Measurements from ENCODE around the gene SLC25A51.

The SLC25A51 gene

GRCh38 chr9:37939575-37940095, 35.7 kb upstream of the SLC25A51 start (continued):
- TF ChIP-seq ZNF701 (tag by site-specific recombination; IDR thresholded peaks at IDR 0.05): no peak
- TF ChIP-seq ZNF658 (tag by site-specific recombination; IDR thresholded peaks at IDR 0.05): no peak
- no peak for TF ChIP-seq ZNF416 (tag by site-specific recombination; IDR thresholded peaks at IDR 0.05)
- no peak for TF ChIP-seq YY1 (tag by site-specific recombination; IDR thresholded peaks at IDR 0.05)
- no peak for TF ChIP-seq ZNF692 (tag by site-specific recombination; IDR thresholded peaks at IDR 0.05)
- no peak for TF ChIP-seq PRDM2 (tag by site-specific recombination; IDR thresholded peaks at IDR 0.05; ENCODE audit: borderline replicate concordance)
- TF ChIP-seq WT1 (tag by site-specific recombination; IDR thresholded peaks at IDR 0.05): no peak
- TF ChIP-seq SP7 (tag by site-specific recombination; IDR thresholded peaks at IDR 0.05): no peak
- TF ChIP-seq ZNF560 (tag by site-specific recombination; IDR thresholded peaks at IDR 0.05; ENCODE audit: borderline replicate concordance): no peak
- TF ChIP-seq ZNF433 (tag by site-specific recombination; IDR thresholded peaks at IDR 0.05; ENCODE audit: low read depth): no peak

GRCh38 chr9:37938121-37938891, 34.4 kb upstream of the SLC25A51 start:
- ChIA-PET CTCF (interaction anchor here (0.6 to 2.7 kb wide), 4 partner anchors 25 to 222 kb away, joined by 3 to 8 read pairs (median 4); no protein-coding TSS in a partner anchor), POLR2A (no interaction called here)
- Histone ChIP-seq H3K36me3 (ENCODE audit: control insufficient read depth in 2 of 2, insufficient read depth in 1 of 2, low read length in 2 of 2) (peaks cover 0 to 55% of the 10 kb centered on the region in 2 experiments; a peak in 1 of 3 replicates), H3K9me3 (ENCODE audit: control insufficient read depth, insufficient read depth, low read depth, low read length) (no peaks in the 10 kb centered on the region), H3K4me3 (ENCODE audit: low read depth, low read length) (no peak overlapping the region), H3K4me1 (ENCODE audit: control insufficient read depth, insufficient read depth, low read length) (peaks cover 4% of the 10 kb centered on the region), H3K27ac (ENCODE audit: extremely low read depth, low read depth, low read length) (no peak overlapping the region; the same call in 1 of the 2 replicates)
- TF ChIP-seq GLIS1 (tag by site-specific recombination; IDR thresholded peaks at IDR 0.05) (peak; percentile 45; the same call in 1 of the 2 replicates), CTCF (tag by site-specific recombination; IDR thresholded peaks at IDR 0.05) (no peak), ZNF530 (tag by site-specific recombination; IDR thresholded peaks at IDR 0.05; ENCODE audit: low read depth) (no peak), ZNF174 (tag by site-specific recombination; IDR thresholded peaks at IDR 0.05) (no peak), ZBTB6 (tag by site-specific recombination; IDR thresholded peaks at IDR 0.05) (peak; percentile 71; the same call in 1 of the 2 replicates), ZSCAN30 (tag by site-specific recombination; IDR thresholded peaks at IDR 0.05) (0 out of 2 replicates have a peak, but pooled peaks have one; percentile 21), ZBTB8A (tag by site-specific recombination; IDR thresholded peaks at IDR 0.05) (0 out of 2 replicates have a peak, but pooled peaks have one; percentile 20), SP7 (tag by site-specific recombination; IDR thresholded peaks at IDR 0.05) (peak; percentile 33; the same call in 1 of the 2 replicates), SCRT2 (tag by site-specific recombination; IDR thresholded peaks at IDR 0.05) (peak; percentile 35; the same call in 1 of the 2 replicates), ZNF621 (tag by site-specific recombination; IDR thresholded peaks at IDR 0.05) (no peak), ZNF600 (tag by site-specific recombination; IDR thresholded peaks at IDR 0.05) (no peak), IKZF3 (tag by site-specific recombination; IDR thresholded peaks at IDR 0.05) (peak; percentile 38; the same call in 1 of the 2 replicates), ZNF549 (tag by site-specific recombination; IDR thresholded peaks at IDR 0.05) (no peak), ZSCAN16 (tag by site-specific recombination; IDR thresholded peaks at IDR 0.05) (peak; percentile 91; the same call in 1 of the 2 replicates), MZF1 (tag by site-specific recombination; IDR thresholded peaks at IDR 0.05; ENCODE audit: borderline replicate concordance) (no peak), FEZF1 (tag by site-specific recombination; IDR thresholded peaks at IDR 0.05) (peak; percentile 62), ZBTB17 (tag by site-specific recombination; IDR thresholded peaks at IDR 0.05) (peak; percentile 65)
